ENCODE measurements around the gene GPER1. TPM values are rescaled to one million over a fixed set of nuclear protein-coding genes. Genes with fewer than 3 reads are reported as not detected.

The GPER1 gene
- 4.2 and 5.2 TPM in 2 replicates for total RNA-seq

DNA sequence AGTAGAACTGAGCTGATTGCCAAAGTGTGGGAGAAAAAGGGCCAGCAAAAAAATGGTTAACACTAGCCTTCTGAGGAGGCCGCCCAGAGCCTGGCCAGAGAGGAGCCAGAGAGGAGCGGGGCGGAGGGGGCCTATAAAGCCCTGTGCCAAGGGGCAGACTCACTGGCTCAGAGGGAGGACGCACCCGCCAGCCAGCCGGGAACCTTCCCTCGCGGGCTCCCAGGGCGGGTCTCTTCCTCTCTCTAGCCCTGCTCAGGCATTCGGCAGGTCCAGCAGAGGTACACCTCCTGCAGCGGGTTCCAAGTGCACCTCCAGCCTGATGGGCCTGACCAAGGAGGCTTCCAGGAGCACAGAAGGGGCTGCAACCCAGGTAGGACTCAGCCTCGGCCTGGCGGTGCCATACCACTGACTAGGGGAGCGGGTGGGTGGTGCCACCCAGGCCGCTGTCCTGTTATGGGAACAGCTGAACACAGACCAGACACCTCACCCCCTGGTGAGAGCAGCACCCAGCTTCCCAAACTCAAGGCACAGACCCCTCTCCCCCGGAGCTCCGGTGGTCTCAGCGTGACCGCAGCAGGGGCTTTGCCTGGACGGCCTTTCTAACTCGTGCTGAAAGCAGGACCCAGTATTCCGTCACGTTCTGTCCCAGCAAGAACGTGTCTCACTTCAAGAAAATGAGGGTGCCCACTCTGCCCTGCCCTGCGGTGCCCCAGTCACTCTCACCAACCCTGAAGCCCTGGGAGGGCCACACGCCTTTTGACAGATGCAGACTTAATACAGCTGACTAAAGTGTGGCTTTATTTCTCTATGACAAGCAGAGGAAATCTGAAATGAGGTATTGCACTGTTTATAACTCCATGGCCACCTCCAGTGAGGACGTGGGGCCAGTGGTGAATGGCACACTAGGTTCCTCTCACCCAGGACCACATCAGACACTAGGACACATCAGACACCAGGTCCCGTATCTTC is at the start of gene GPER1:
Gene GPER1 (plus strand): TSS at position 162 of the 969 bp plus-strand sequence. CDS start 3,616 bp downstream, outside the sequence.

DNA sequence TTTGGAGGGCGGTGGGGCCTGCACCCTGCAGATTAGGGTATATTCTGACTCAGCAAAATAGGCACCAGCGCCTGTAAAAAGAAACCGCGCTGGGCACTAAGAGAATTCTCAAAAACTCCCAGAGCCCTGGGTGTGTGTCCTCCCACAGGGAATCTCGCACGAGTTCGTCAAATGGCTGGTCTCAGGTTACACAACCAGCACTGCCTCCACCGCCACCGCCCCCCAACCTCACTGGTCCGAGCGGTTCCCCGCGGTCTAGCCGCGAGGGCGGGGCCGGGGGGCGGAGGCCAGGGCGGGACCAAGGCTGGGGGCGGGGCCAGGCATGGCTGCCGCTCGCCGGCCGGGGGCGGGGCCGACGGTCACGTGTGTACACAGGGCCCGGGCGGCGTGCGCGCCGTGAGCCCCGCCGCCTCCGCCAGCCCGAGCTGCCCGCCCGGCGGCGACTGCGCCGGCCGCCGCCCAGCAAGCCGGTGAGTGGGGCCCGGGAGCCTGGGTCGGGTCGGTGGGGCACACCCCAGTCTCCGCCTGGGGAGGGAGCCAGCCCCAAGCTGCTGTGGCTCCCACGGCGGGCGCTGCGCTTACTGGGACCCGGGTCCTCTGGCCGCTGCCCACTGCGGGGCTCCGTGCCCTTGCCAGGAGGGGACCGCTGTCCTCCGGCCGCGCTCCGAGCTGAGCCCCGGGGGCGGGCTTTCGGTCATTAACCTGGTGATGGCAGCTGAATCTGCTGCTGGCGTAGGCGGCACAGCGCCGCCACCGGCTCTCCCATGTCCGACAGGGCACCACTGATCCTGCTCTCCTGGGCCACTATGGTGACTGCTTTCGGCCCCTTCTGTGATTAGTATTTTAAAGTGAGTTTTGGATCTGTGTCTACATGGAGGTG is 43.5 kb upstream of the GPER1 start, which contains the start of gene GPR146:
Gene GPR146 (plus strand): TSS at position 358 of the 880 bp plus-strand sequence. CDS start 12,970 bp downstream, outside the sequence.

Other genes with a start within 250 kb of the GPER1 start
- 19.5 and 22.7 TPM in 2 replicates for gene GET4, start 211.6 kb upstream of the GPER1 start, total RNA-seq
- gene ADAP1, start 133.4 kb upstream of the GPER1 start, total RNA-seq = 0.84 and 1.3 TPM in 2 replicates
- 2.7 and 3.9 TPM in 2 replicates for gene COX19, start 112.6 kb upstream of the GPER1 start, total RNA-seq
- gene CYP2W1, start 104.9 kb upstream of the GPER1 start, total RNA-seq = under 0.01 TPM in 1 of 2 replicates, not detected in the other
- gene GPR146, start 43.6 kb upstream of the GPER1 start, total RNA-seq = 0.15 TPM in 1 of 2 replicates, not detected in the other
- gene ZFAND2A, start 72.1 kb downstream of the GPER1 start, total RNA-seq = 16.0 and 19.3 TPM in 2 replicates
- not detected in 2 replicates for gene UNCX, start 144.8 kb downstream of the GPER1 start, total RNA-seq